Measurements from ENCODE around the gene PTPN18. TPM values are rescaled to one million over a fixed set of nuclear protein-coding genes. Genes with fewer than 3 reads are reported as not detected.

Gene PTPN18, protein sequence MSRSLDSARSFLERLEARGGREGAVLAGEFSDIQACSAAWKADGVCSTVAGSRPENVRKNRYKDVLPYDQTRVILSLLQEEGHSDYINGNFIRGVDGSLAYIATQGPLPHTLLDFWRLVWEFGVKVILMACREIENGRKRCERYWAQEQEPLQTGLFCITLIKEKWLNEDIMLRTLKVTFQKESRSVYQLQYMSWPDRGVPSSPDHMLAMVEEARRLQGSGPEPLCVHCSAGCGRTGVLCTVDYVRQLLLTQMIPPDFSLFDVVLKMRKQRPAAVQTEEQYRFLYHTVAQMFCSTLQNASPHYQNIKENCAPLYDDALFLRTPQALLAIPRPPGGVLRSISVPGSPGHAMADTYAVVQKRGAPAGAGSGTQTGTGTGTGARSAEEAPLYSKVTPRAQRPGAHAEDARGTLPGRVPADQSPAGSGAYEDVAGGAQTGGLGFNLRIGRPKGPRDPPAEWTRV
- 100 to 1,000 TPM in 2 of 5 donors, 10 to 100 TPM in 3; 38.6 to 177 (median 92.6) TPM for total RNA-seq
- polyA plus RNA-seq = 10 to 100 TPM; 37.0 to 54.3 (median 42.8) TPM
- long read RNA-seq, donor 1, partial matches to known transcripts = 0 of 5 reads
- long read RNA-seq, donor 1, other reads (novel, unspliced or antisense) = 0 of 5 reads
- long read RNA-seq, donor 2, partial matches to known transcripts = 0 of 5 reads
- long read RNA-seq, donor 2, other reads (novel, unspliced or antisense) = 0 of 5 reads
- long read RNA-seq, donor 3, partial matches to known transcripts = 0 of 6 reads
- long read RNA-seq, donor 3, other reads (novel, unspliced or antisense) = 0 of 6 reads
- long read RNA-seq, donor 4 = 0 reads
- long read RNA-seq, donor 5, transcript PTPN18-207 (2 exons, 1,717 nt) = major isoform, 5 of 35 reads
- long read RNA-seq, donor 5, partial matches to known transcripts = 27 of 35 reads
- long read RNA-seq, donor 5, other reads (novel, unspliced or antisense) = 0 of 35 reads
- long read RNA-seq, donor 6 = 0 reads
- long read RNA-seq, donor 7, transcript PTPN18-211 (3 exons, 1,394 nt) = major isoform, 5 of 38 reads
- long read RNA-seq, donor 7, partial matches to known transcripts = 31 of 38 reads
- long read RNA-seq, donor 7, other reads (novel, unspliced or antisense) = 0 of 38 reads
- long read RNA-seq, donor 8, partial matches to known transcripts = 0 of 9 reads
- long read RNA-seq, donor 8, other reads (novel, unspliced or antisense) = 0 of 9 reads
- long read RNA-seq, donor 9, partial matches to known transcripts = 0 of 4 reads
- long read RNA-seq, donor 9, other reads (novel, unspliced or antisense) = 0 of 4 reads
- long read RNA-seq, donor 10, partial matches to known transcripts = 0 of 2 reads
- long read RNA-seq, donor 10, other reads (novel, unspliced or antisense) = 0 of 2 reads

DNA sequence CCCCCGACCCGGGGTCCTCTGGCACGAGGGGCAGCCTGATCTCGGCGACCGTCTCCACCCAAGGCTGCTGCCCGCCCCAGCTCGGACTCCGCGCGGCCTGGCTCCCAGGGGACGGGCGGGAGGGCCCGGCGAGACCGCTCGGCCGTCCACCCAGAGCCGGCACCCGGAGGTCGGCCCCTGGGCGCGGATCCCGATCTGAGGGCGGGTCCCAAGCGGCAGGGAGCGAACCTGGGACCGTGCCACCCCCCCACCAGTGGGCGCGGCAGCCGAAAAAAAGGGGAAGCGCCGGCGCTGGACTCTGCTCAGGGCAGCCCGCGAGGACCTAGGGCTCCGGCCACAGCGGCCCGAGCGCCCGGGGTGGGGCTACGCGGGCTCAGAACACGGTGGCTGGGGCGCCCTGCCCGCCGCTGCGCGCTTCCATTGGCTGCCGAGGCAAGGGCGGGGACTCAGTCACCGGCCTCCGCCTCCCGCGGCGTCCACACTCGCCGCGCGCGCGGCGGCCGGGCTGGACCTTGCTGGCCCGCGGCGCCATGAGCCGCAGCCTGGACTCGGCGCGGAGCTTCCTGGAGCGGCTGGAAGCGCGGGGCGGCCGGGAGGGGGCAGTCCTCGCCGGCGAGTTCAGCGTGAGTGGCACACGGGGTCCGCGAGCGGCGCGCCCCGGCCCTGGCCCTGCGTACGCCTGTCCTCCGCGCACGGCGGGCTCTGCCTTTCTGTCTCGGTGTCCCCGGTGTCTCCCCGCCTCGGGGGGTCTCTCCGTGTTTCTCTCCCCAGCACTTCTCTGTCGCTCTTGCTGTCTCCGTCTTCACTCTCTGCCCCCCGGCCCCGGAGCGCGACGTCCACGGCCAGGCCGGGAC, at the start of gene PTPN18:
PTPN18 (plus strand) TSS at position 479 of the 854 bp plus-strand sequence; CDS start at position 531, 52 bp downstream.
- Histone ChIP-seq H3K27ac (peak within 1 kb of the TSS; percentile 84 to 91 (median 88)), H3K9me3 (no peaks in the 10 kb centered on the region), H3K4me1 (peaks cover 14 to 44% (median 35%) of the 10 kb centered on the region in 4 donors), H3K27me3 (no peaks in the 10 kb centered on the region), H3K36me3 (peaks cover 0 to 7% (median 3%) of the 10 kb centered on the region in 4 donors), H3K4me3 (peak within 1 kb of the TSS; percentile 71 to 87 (median 80))
- TF ChIP-seq POLR2A (IDR thresholded peaks at IDR 0.05) (no peak), POLR2AphosphoS5 (IDR thresholded peaks at IDR 0.05) (peak in 2 of 3 donors; percentile 78 to 83), EP300 (IDR thresholded peaks at IDR 0.05) (no peak)
- TF ChIP-seq, protein P1, sequence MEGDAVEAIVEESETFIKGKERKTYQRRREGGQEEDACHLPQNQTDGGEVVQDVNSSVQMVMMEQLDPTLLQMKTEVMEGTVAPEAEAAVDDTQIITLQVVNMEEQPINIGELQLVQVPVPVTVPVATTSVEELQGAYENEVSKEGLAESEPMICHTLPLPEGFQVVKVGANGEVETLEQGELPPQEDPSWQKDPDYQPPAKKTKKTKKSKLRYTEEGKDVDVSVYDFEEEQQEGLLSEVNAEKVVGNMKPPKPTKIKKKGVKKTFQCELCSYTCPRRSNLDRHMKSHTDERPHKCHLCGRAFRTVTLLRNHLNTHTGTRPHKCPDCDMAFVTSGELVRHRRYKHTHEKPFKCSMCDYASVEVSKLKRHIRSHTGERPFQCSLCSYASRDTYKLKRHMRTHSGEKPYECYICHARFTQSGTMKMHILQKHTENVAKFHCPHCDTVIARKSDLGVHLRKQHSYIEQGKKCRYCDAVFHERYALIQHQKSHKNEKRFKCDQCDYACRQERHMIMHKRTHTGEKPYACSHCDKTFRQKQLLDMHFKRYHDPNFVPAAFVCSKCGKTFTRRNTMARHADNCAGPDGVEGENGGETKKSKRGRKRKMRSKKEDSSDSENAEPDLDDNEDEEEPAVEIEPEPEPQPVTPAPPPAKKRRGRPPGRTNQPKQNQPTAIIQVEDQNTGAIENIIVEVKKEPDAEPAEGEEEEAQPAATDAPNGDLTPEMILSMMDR (IDR thresholded peaks at IDR 0.05) = peak in 5 of 7 experiments; percentile 15 to 66 (median 30)
- intact Hi-C loops (cut with DNase I; ENCODE audit: low total_unique reads) = no loop called here
- peak; percentile 94 to 95 for DNase-seq
- 0 to 1% (median 0%) methylated on average over 11 to 107 of the region's 107 CpGs for WGBS, 5 donors

DNA sequence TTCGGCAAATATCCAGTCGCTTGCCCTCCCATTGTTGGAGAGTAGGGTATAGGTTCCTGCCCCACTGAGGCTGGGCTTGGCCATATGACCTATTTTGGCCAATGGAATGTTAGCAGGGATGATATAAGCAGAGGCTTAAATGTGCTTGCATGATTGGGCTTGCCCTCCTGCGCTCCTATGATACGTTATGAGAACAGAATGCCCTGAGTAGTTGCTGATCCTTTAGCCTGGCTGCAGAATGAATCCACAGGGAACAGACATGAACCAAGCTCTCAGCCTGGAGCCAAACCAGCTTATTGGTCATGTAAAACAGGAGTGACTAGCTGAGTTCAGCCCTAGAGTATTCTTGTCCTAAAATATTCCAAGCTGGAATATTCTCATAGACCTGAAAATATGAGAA, 48.0 kb upstream of the PTPN18 start:
- intact Hi-C loops (cut with DNase I; ENCODE audit: low total_unique reads) = no loop called here
- H3K4me1 ChIP-seq = no peaks in the 10 kb centered on the region
- no peak overlapping the region for H3K27ac ChIP-seq
- DNase-seq = no peak
- H3K27me3 ChIP-seq = peaks cover 0 to 9% (median 0%) of the 10 kb centered on the region in 3 donors
- no peak overlapping the region for H3K4me3 ChIP-seq
- TF ChIP-seq POLR2AphosphoS5 (IDR thresholded peaks at IDR 0.05) (no peak), EP300 (IDR thresholded peaks at IDR 0.05) (no peak), POLR2A (IDR thresholded peaks at IDR 0.05) (no peak)
- TF ChIP-seq, protein P1 (IDR thresholded peaks at IDR 0.05) = no peak
- no peaks in the 10 kb centered on the region for H3K9me3 ChIP-seq
- WGBS, 5 donors = 85 to 89% (median 88%) methylated on average over 4 of the region's 4 CpGs
- H3K36me3 ChIP-seq = no peaks in the 10 kb centered on the region

DNA sequence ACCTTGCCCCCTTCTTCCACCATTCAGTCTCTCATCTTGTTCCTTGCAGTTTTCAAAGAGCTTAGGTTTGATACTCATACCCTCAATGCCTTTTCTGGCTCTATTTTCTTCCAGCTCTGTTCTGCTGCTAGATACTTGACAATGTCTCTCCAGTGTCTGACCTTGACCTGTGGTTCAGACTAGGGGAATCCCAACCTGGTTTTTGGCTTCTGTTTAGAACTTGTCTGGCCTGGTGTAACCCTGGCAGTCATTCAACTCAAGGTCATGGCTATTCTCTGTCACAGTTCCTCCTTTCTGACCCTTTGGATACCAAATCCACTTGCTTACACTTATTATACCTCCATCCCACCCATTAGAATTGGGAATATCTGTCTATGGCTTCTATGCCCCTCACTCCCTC, 45.0 kb upstream of the PTPN18 start:
- no peaks in the 10 kb centered on the region for H3K9me3 ChIP-seq
- no peak for TF ChIP-seq POLR2AphosphoS5 (IDR thresholded peaks at IDR 0.05)
- TF ChIP-seq, protein P1 (IDR thresholded peaks at IDR 0.05) = no peak
- no peak for TF ChIP-seq POLR2A (IDR thresholded peaks at IDR 0.05)
- H3K27me3 ChIP-seq = peaks cover 0 to 29% (median 0%) of the 10 kb centered on the region in 3 donors
- no peak overlapping the region for H3K27ac ChIP-seq
- H3K36me3 ChIP-seq = no peaks in the 10 kb centered on the region
- H3K4me3 ChIP-seq = no peak overlapping the region
- H3K4me1 ChIP-seq = no peaks in the 10 kb centered on the region
- no peak for DNase-seq
- intact Hi-C loops (cut with DNase I; ENCODE audit: low total_unique reads) = no loop called here

Data from stomach (tissue), 19 donors.